H9 (cell line): ENCODE results near the gene PLAGL1. TPM values are rescaled to one million over a fixed set of nuclear protein-coding genes. Genes with fewer than 3 reads are reported as not detected.
A peak's percentile ranks its signal among the peaks of the same experiment; 100 is the strongest.

Experiments used
- DNase-seq: peaks from one replicate; pipeline ENCODE4 v3.0.0-alpha.2; 2017
- H2AFZ ChIP-seq: one replicate; pipeline ENCODE4 v1.6.1; 2013; ENCODE audit warnings: mild to moderate bottlenecking, low read length, control low read depth, moderate library complexity
- H2AK5ac ChIP-seq: 2 replicates; pipeline ENCODE4 v1.6.1; 2013; ENCODE audit warnings: low read length, control low read depth, mixed read lengths; ENCODE audit not compliant: insufficient read length
- H2BK120ac ChIP-seq: one replicate; pipeline ENCODE4 v1.6.1; 2013; ENCODE audit warnings: low read depth, mild to moderate bottlenecking, low read length, control low read depth, inconsistent platforms; ENCODE audit not compliant: poor library complexity, severe bottlenecking
- H2BK12ac ChIP-seq: 2 replicates; pipeline ENCODE4 v1.6.1; 2013; ENCODE audit warnings: low read length, control low read depth, mixed read lengths, low read depth; ENCODE audit not compliant: insufficient read length
- H2BK15ac ChIP-seq: 2 replicates; pipeline ENCODE4 v1.6.1; 2013; ENCODE audit warnings: low read depth, low read length, control low read depth
- H2BK20ac ChIP-seq: one replicate; pipeline ENCODE4 v1.6.1; 2013; ENCODE audit warnings: low read depth, mild to moderate bottlenecking, low read length, control low read depth, inconsistent platforms; ENCODE audit not compliant: poor library complexity, severe bottlenecking
- H2BK5ac ChIP-seq: 2 replicates; pipeline ENCODE4 v1.6.1; 2013; ENCODE audit warnings: low read length, control low read depth, mixed read lengths; ENCODE audit not compliant: insufficient read length
- H3K14ac ChIP-seq: 2 replicates; pipeline ENCODE4 v1.6.1; 2013; ENCODE audit warnings: low read length, control low read depth; ENCODE audit not compliant: insufficient read depth
- H3K18ac ChIP-seq: 2 replicates; pipeline ENCODE4 v1.6.1; 2013; ENCODE audit warnings: low read depth, mild to moderate bottlenecking, mixed read lengths, low read length, control low read depth; ENCODE audit not compliant: insufficient read length
- H3K23ac ChIP-seq: 2 replicates; pipeline ENCODE4 v1.6.1; 2013; ENCODE audit warnings: low read length, control low read depth, mixed read lengths, low read depth; ENCODE audit not compliant: insufficient read length
- H3K23me2 ChIP-seq: 2 replicates; pipeline ENCODE4 v1.6.1; 2013; ENCODE audit warnings: low read depth, mild to moderate bottlenecking, mixed read lengths, low read length, control low read depth; ENCODE audit not compliant: insufficient read length, poor library complexity, severe bottlenecking
- H3K27ac ChIP-seq: 2 replicates; pipeline ENCODE4 v1.5.1; 2013; ENCODE audit warnings: low read length, control low read depth, mixed read lengths, low read depth; ENCODE audit not compliant: insufficient read length
- H3K27me3 ChIP-seq: 2 replicates; pipeline ENCODE4 v1.6.1; 2013; ENCODE audit warnings: low read length, control low read depth, inconsistent platforms; ENCODE audit not compliant: insufficient read depth
- H3K4ac ChIP-seq: 2 replicates; pipeline ENCODE4 v1.6.1; 2013; ENCODE audit warnings: low read depth, mild to moderate bottlenecking, control low read depth, inconsistent platforms, low read length, moderate library complexity
- H3K4me1 ChIP-seq: 2 replicates; pipeline ENCODE4 v1.6.1; 2013; ENCODE audit warnings: low read length, control low read depth, inconsistent platforms; ENCODE audit not compliant: insufficient read depth
- H3K4me2 ChIP-seq: 2 replicates; pipeline ENCODE4 v1.6.1; 2013; ENCODE audit warnings: low read length, control low read depth, mixed read lengths; ENCODE audit not compliant: insufficient read length, insufficient read depth
- H3K56ac ChIP-seq: 2 replicates; pipeline ENCODE4 v1.6.1; 2013; ENCODE audit warnings: low read depth, mild to moderate bottlenecking, mixed read lengths, low read length, control low read depth; ENCODE audit not compliant: insufficient read length
- H3K79me1 ChIP-seq: 2 replicates; pipeline ENCODE4 v1.6.1; 2013; ENCODE audit warnings: low read depth, mild to moderate bottlenecking, moderate library complexity, low read length, control low read depth, inconsistent platforms; ENCODE audit not compliant: insufficient read depth, poor library complexity, severe bottlenecking
- H3K79me2 ChIP-seq: 2 replicates; pipeline ENCODE4 v1.6.1; 2013; ENCODE audit warnings: low read length, control low read depth, inconsistent platforms; ENCODE audit not compliant: insufficient read depth
- H3K9ac ChIP-seq: 2 replicates; pipeline ENCODE4 v1.6.1; 2013; ENCODE audit warnings: low read length, control low read depth, mixed read lengths; ENCODE audit not compliant: insufficient read length; ENCODE audit errors: extremely low read depth
- H3K9me3 ChIP-seq: one replicate; pipeline ENCODE4 v1.6.1; 2013; ENCODE audit warnings: low read depth, low read length, inconsistent platforms; ENCODE audit not compliant: control insufficient read depth
- H3T11ph ChIP-seq: one replicate; pipeline ENCODE4 v1.6.1; 2013; ENCODE audit warnings: mild to moderate bottlenecking, low read length, control low read depth, inconsistent platforms
- H4K20me1 ChIP-seq: one replicate; pipeline ENCODE4 v1.6.1; 2013; ENCODE audit not compliant: control insufficient read depth, insufficient read length, insufficient read depth
- H4K5ac ChIP-seq: 2 replicates; pipeline ENCODE4 v1.6.1; 2013; ENCODE audit warnings: low read depth, mild to moderate bottlenecking, mixed read lengths, low read length, control low read depth; ENCODE audit not compliant: insufficient read length
- H4K8ac ChIP-seq: replicated peaks from 2 replicates; pipeline ENCODE4 v1.6.1; 2013; ENCODE audit warnings: low read length, control low read depth, mixed read lengths, low read depth; ENCODE audit not compliant: insufficient read length
- H4K91ac ChIP-seq: 2 replicates; pipeline ENCODE4 v1.6.1; 2013; ENCODE audit warnings: low read depth, mild to moderate bottlenecking, moderate library complexity, mixed read lengths, low read length, control low read depth; ENCODE audit not compliant: insufficient read length
- H3K27ac Mint-ChIP-seq, 3 experiments: 2 replicates in 2 of 3; 3 replicates in 1 of 3; pipeline ENCODE4 v1.8.0; 2020 to 2021; ENCODE audit warnings: mixed read lengths in 3 of 3, mild to moderate bottlenecking in 1 of 3, moderate library complexity in 1 of 3
- H3K27me3 Mint-ChIP-seq: 2 replicates; pipeline ENCODE4 v1.8.0; 2021; ENCODE audit warnings: low read depth, mild to moderate bottlenecking, moderate library complexity, mixed read lengths
- H3K36me3 Mint-ChIP-seq, 3 experiments: 2 replicates in 2 of 3; 3 replicates in 1 of 3; pipeline ENCODE4 v1.8.0; 2020 to 2021; ENCODE audit warnings: low read depth in 3 of 3, mixed read lengths in 3 of 3; ENCODE audit not compliant: insufficient read depth in 1 of 3
- H3K4me1 Mint-ChIP-seq, 2 experiments: 2 replicates each; pipeline ENCODE4 v1.8.0; 2020; ENCODE audit warnings: mixed read lengths in 2 of 2
- H3K4me3 Mint-ChIP-seq, 2 experiments: 2 replicates in 1 of 2; 3 replicates in 1 of 2; pipeline ENCODE4 v1.8.0; 2020 to 2021; ENCODE audit warnings: mild to moderate bottlenecking in 2 of 2, mixed read lengths in 2 of 2, moderate library complexity in 1 of 2
- H3K9me3 Mint-ChIP-seq, 2 experiments: 2 replicates in 1 of 2; 3 replicates in 1 of 2; pipeline ENCODE4 v1.8.0; 2020; ENCODE audit warnings: mild to moderate bottlenecking in 2 of 2, mixed read lengths in 2 of 2, moderate library complexity in 1 of 2
- WGBS: extraction: QIAGEN DNeasy Blood & Tissue Kit; methylation state at CpG from one replicate; pipeline ENCODE4 v1.1.7; 2013; ENCODE audit warnings: missing lambda C conversion rate, low lambda C conversion rate, mixed read lengths; ENCODE audit not compliant: insufficient read length; ENCODE audit errors: extremely low coverage; 5-methylcytosine and 5-hydroxymethylcytosine counted together
- total RNA-seq: library from RNA; stranded (reverse); gene quantifications from 2 replicates; pipeline ENCODE4 v1.2.1, GENCODE V29; 2021
- TF ChIP-seq, protein P1 (sequence below): fragments of 200-600 bp; sonication (generic); conservative IDR thresholded peaks from 3 replicates; pipeline ENCODE4 v1.8.0; 2021; ENCODE audit warnings: antibody characterized with exemption, mild to moderate bottlenecking

The PLAGL1 gene
- total RNA-seq, 1 experiment from 2014 or later = 1.9 TPM

GRCh38 chr6:143973097-143973966 lies 34.7 kb downstream of the PLAGL1 start:
- Mint-ChIP-seq H3K4me1 (peaks cover 42% of the 10 kb centered on the region in 2 experiments), H3K9me3 (peaks cover 0 to 3% of the 10 kb centered on the region in 2 experiments; a peak in 2 of 5 replicates), H3K4me3 (peak overlapping the region; percentile 1 to 67; a peak in 4 of 5 replicates), H3K27me3 (peaks cover 18% of the 10 kb centered on the region), H3K27ac (peak overlapping the region; percentile 17 to 89 (median 74); a peak in 6 of 7 replicates), H3K36me3 (no peaks in the 10 kb centered on the region)
- H3K14ac ChIP-seq = no peak overlapping the region
- H3K23me2 ChIP-seq = no peaks in the 10 kb centered on the region
- no peaks in the 10 kb centered on the region for H3K79me2 ChIP-seq
- H4K8ac ChIP-seq = no peak overlapping the region
- no peak overlapping the region for H2BK120ac ChIP-seq
- no peak overlapping the region for H3K4ac ChIP-seq
- H3K4me1 ChIP-seq = peaks cover 3% of the 10 kb centered on the region; the same call in 1 of the 2 replicates
- H3K27ac ChIP-seq = no peak overlapping the region
- H3K9ac ChIP-seq = no peak overlapping the region
- H3K27me3 ChIP-seq = peaks cover 48% of the 10 kb centered on the region; the same call in 1 of the 2 replicates
- no peak overlapping the region for H2AK5ac ChIP-seq
- TF ChIP-seq, protein P1, sequence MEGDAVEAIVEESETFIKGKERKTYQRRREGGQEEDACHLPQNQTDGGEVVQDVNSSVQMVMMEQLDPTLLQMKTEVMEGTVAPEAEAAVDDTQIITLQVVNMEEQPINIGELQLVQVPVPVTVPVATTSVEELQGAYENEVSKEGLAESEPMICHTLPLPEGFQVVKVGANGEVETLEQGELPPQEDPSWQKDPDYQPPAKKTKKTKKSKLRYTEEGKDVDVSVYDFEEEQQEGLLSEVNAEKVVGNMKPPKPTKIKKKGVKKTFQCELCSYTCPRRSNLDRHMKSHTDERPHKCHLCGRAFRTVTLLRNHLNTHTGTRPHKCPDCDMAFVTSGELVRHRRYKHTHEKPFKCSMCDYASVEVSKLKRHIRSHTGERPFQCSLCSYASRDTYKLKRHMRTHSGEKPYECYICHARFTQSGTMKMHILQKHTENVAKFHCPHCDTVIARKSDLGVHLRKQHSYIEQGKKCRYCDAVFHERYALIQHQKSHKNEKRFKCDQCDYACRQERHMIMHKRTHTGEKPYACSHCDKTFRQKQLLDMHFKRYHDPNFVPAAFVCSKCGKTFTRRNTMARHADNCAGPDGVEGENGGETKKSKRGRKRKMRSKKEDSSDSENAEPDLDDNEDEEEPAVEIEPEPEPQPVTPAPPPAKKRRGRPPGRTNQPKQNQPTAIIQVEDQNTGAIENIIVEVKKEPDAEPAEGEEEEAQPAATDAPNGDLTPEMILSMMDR = no peak
- WGBS = no CpG with 5 or more reads among the region's 13 CpGs
- no peak overlapping the region for H4K91ac ChIP-seq
- no peak overlapping the region for H3K56ac ChIP-seq
- H3K18ac ChIP-seq = no peak overlapping the region
- no peak overlapping the region for H2BK20ac ChIP-seq
- no peaks in the 10 kb centered on the region for H3K9me3 ChIP-seq
- H3K23ac ChIP-seq = no peak overlapping the region
- peak overlapping the region; percentile 78 for H3K4me2 ChIP-seq
- H2BK15ac ChIP-seq = no peak overlapping the region
- no peak overlapping the region for H2BK5ac ChIP-seq
- H2AFZ ChIP-seq = no peak overlapping the region
- H3K79me1 ChIP-seq = no peaks in the 10 kb centered on the region
- no peak overlapping the region for H2BK12ac ChIP-seq
- peak; percentile 88 for DNase-seq
- no peak overlapping the region for H4K5ac ChIP-seq
- no peak overlapping the region for H3T11ph ChIP-seq
- H4K20me1 ChIP-seq = no peaks in the 10 kb centered on the region
